Right lobe of liver (tissue), 6 donors: ENCODE data around the gene IGF1R. TPM values are rescaled to one million over a fixed set of nuclear protein-coding genes. Genes with fewer than 3 reads are reported as not detected.

Experiments
- ATAC-seq, 4 donors: fragments of 200-7000 bp; cut with Tn5 transposase; one replicate each; pipeline ENCODE4 v1.9.1; 2020; ENCODE audit warnings: mild to moderate bottlenecking in 4 of 4, moderate library complexity in 4 of 4
- DNase-seq, 3 donors: peaks; one replicate each; pipeline ENCODE4 v3.0.0-alpha.2; 2020
- H3K27ac ChIP-seq, 3 donors: fragments of 200-600 bp; one replicate each; pipeline ENCODE4 v1.8.0; 2022
- H3K27me3 ChIP-seq, 2 donors: fragments of 200-600 bp; one replicate each; pipeline ENCODE4 v1.8.0; 2022
- H3K36me3 ChIP-seq, 4 donors: fragments of 200-600 bp; sonication (generic) in 1 of 4; one replicate each; pipeline versions ENCODE4 v1.5.1 to v1.8.0; 2017 to 2022; ENCODE audit warnings: control low read depth in 1 of 4
- H3K4me1 ChIP-seq, 4 donors: fragments of 200-600 bp; sonication (generic) in 1 of 4; one replicate each; pipeline versions ENCODE4 v1.5.1 to v1.8.0; 2017 to 2022; ENCODE audit warnings: control low read depth in 1 of 4
- H3K4me3 ChIP-seq, 3 donors: fragments of 200-600 bp; one replicate each; pipeline ENCODE4 v1.8.0; 2022
- H3K9me3 ChIP-seq, 4 donors: fragments of 200-600 bp; sonication (generic) in 1 of 4; one replicate each; pipeline versions ENCODE4 v1.5.1 to v1.8.0; 2017 to 2022; ENCODE audit warnings: control low read depth in 1 of 4
- CTCF ChIP-seq, 4 donors: fragments of 200-600 bp in 3 of 4; fragments of 450-650 bp in 1 of 4; IDR thresholded peaks; one replicate each; pipeline versions ENCODE4 v1.5.1 to v1.8.0; 2016 to 2022; ENCODE audit warnings: antibody characterized with exemption in 4 of 4, mild to moderate bottlenecking in 2 of 4
- POLR2A ChIP-seq: fragments of 450-650 bp; IDR thresholded peaks from one replicate; pipeline ENCODE4 v1.6.1; 2017; ENCODE audit warnings: antibody characterized with exemption, mild to moderate bottlenecking
- WGBS: methylation state at CpG from one replicate; pipeline ENCODE4 v1.1.6; 2018; ENCODE audit warnings: low coverage, low lambda C conversion rate; ENCODE audit not compliant: insufficient coverage; ENCODE audit errors: missing lambda C conversion rate; 5-methylcytosine and 5-hydroxymethylcytosine counted together
- intact Hi-C, 2 donors: fragments of 100-400 bp; cut with DNase I; formaldehyde crosslinking; loops; one replicate each; pipeline versions ENCODE4 v1.11.2 to v1.14.1; 2022
- total RNA-seq, 6 experiments: library from RNA; depleted of rRNA in 2 of 6; stranded (reverse); fragments of >200 nt in 2 of 6; fragmentation: NEBNext Ultra II Directional in 3 of 6; extraction: Animal tissue kit (Norgen Biotek cat#: 25700) in 3 of 6; gene quantifications; one replicate each; pipeline versions ENCODE4 v1.1.0 to v1.2.4, GENCODE V29; 2016 to 2023
- donor health status: DM: no; HTN: yes; CAD: no.
- donor health status: DM: no; HTN: no; CAD: no.
- donor health status: DM: no; HTN: no; CAD: no.
- donor health status: DM: no; HTN: yes; CAD: no.
- donor health status: DM: no; HTN: yes; CAD: no.

The IGF1R gene
- total RNA-seq, 6 experiments from 2014 or later = 2.5 to 5.3 (median 3.8) TPM

DNA sequence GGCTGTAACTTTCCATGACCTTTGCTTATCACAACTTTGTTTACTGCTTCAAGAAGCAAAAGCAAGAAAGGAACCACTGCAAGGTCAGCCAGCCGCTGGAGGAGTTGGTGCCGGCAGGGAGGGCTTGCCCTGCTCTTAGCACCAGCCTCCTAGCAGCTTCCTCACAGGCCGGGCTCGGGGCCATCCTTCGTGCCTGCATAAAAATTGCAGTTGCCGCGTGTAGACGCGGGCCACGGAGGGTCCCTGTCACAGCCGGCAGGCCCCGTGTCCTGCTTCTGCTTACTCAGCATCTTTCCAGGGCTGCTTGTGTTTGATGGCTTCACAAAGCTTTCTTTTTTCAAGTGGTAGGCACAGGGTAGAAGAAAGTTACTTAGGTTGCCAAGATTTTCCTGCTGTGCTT is 274.8 kb downstream of the IGF1R start:
- H3K36me3 ChIP-seq = no peaks in the 10 kb centered on the region
- intact Hi-C loops = no loop called here
- ATAC-seq (peak; percentile 37 to 64 (median 60)), DNase-seq (peak in 2 of 3 donors; percentile 49 to 62)
- H3K9me3 ChIP-seq = no peaks in the 10 kb centered on the region
- H3K27me3 ChIP-seq = no peaks in the 10 kb centered on the region
- H3K4me3 ChIP-seq = no peak overlapping the region
- H3K27ac ChIP-seq = no peak overlapping the region
- TF ChIP-seq POLR2A = no peak
- no peak for TF ChIP-seq CTCF (IDR thresholded peaks at IDR 0.05)
- WGBS = 89% methylated on average over 7 of the region's 12 CpGs
- no peaks in the 10 kb centered on the region for H3K4me1 ChIP-seq

DNA sequence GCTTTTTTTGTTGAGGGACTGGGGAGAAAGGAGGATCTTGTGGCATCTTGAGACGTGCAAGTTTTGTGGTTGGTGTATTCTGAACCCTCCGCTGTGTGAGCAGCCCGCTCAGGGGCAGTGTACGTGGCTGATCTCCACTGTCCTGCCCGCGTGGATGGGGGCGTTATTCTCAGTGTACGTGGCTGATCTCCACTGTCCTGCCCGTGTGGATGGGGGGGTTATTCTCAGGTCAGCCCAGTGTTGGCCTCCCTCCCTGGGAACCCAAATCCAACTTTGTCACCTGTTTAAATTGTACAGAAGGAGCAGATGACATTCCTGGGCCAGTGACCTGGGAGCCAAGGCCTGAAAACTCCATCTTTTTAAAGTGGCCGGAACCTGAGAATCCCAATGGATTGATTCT is 275.2 kb downstream of the IGF1R start:
- TF ChIP-seq CTCF (IDR thresholded peaks at IDR 0.05) (no peak), POLR2A (no peak)
- Histone ChIP-seq H3K4me3 (no peak overlapping the region), H3K27me3 (no peaks in the 10 kb centered on the region), H3K36me3 (no peaks in the 10 kb centered on the region), H3K9me3 (no peaks in the 10 kb centered on the region), H3K27ac (no peak overlapping the region), H3K4me1 (no peaks in the 10 kb centered on the region)
- WGBS = 87% methylated on average over 3 of the region's 10 CpGs
- no peak for ATAC-seq
- DNase-seq = no peak
- intact Hi-C loops = no loop called here

DNA sequence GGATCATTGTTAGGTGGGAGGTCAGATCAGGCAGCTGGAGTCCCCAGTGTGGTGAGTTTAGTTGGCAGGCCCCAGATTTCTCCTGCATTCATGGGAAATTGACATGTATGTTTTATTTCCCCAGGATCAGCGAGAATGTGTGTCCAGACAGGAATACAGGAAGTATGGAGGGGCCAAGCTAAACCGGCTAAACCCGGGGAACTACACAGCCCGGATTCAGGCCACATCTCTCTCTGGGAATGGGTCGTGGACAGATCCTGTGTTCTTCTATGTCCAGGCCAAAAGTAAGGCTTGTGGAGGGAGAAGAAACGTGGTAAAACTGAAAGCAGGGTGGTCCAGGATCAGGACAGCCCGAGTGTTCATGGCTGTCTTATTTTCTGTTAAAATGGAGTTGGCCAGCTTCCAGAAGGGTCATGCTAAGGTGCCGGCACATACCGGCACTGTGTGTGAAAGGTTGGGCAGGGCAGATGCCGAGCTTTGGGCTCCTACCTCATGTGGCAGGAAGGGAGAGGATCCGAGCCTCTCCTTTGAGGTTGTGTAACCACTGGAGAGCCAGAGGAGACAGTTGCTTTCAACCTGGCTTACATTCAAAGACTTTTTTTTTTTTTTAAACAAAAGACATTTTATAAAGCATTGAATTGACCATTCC is 276.2 kb downstream of the IGF1R start:
- 81% methylated on average over 11 of the region's 11 CpGs for whole genome bisulfite sequencing
- ATAC-seq (peak; percentile 27 to 44 (median 42)), DNase-seq (no peak)
- H3K27me3 ChIP-seq = no peaks in the 10 kb centered on the region
- H3K9me3 ChIP-seq = no peaks in the 10 kb centered on the region
- H3K4me1 ChIP-seq = no peaks in the 10 kb centered on the region
- no peaks in the 10 kb centered on the region for H3K36me3 ChIP-seq
- intact Hi-C loops = no loop called here
- H3K4me3 ChIP-seq = no peak overlapping the region
- peak overlapping the region in 2 of 3 donors; percentile 18 to 58 for H3K27ac ChIP-seq
- no peak for TF ChIP-seq POLR2A
- TF ChIP-seq CTCF (IDR thresholded peaks at IDR 0.05) = no peak

- DNase-seq (no peak), ATAC-seq (no peak)
- no peak for TF ChIP-seq CTCF (IDR thresholded peaks at IDR 0.05)
- TF ChIP-seq POLR2A = no peak
- Histone ChIP-seq H3K27me3 (no peaks in the 10 kb centered on the region), H3K4me3 (no peak overlapping the region), H3K9me3 (no peaks in the 10 kb centered on the region), H3K4me1 (no peaks in the 10 kb centered on the region), H3K27ac (no peak overlapping the region), H3K36me3 (no peaks in the 10 kb centered on the region)
- WGBS = 100% methylated on average over 1 of the region's 1 CpG
- intact Hi-C loops = no loop called here
Measured at GRCh38 chr15:98926236-98926635, 277.9 kb downstream of the IGF1R start.
